Activated CD8-positive, alpha-beta memory T cell treated with anti-CD3 and anti-CD28 coated beads, Interleukin-2, amount 50 U/mL, for 4 hours (primary cell): ENCODE results near the gene MGAT5B.

Experiments used
- DNase-seq: peaks from one replicate; pipeline ENCODE4 v3.0.0-alpha.2; 2020

The MGAT5B gene

GRCh38 chr17:76881408-76881807, 13.2 kb downstream of the MGAT5B start:
- no peak for DNase-seq

- no peak for DNase-seq
Measured at GRCh38 chr17:76881966-76882365, 13.8 kb downstream of the MGAT5B start.

- DNase-seq: no peak
Measured at GRCh38 chr17:76883744-76884525, 15.7 kb downstream of the MGAT5B start.

GRCh38 chr17:76884995-76885893, 17.0 kb downstream of the MGAT5B start:
- DNase-seq: no peak

GRCh38 chr17:76885894-76886290, 17.7 kb downstream of the MGAT5B start:
- DNase-seq: no peak

GRCh38 chr17:76886395-76886794, 18.2 kb downstream of the MGAT5B start:
- DNase-seq: no peak

- DNase-seq: no peak
Measured at GRCh38 chr17:76887802-76888201, 19.6 kb downstream of the MGAT5B start.

- no peak for DNase-seq
Measured at GRCh38 chr17:76888661-76889060, 20.5 kb downstream of the MGAT5B start.

GRCh38 chr17:76889323-76889722, 21.1 kb downstream of the MGAT5B start:
- DNase-seq: no peak

- no peak for DNase-seq
Measured at GRCh38 chr17:76892329-76892728, 24.1 kb downstream of the MGAT5B start.

- DNase-seq: no peak
Measured at GRCh38 chr17:76893623-76894334, 25.6 kb downstream of the MGAT5B start.

GRCh38 chr17:76894842-76895241, 26.6 kb downstream of the MGAT5B start:
- no peak for DNase-seq

- DNase-seq: no peak
Measured at GRCh38 chr17:76897023-76897422, 28.8 kb downstream of the MGAT5B start.

GRCh38 chr17:76899414-76899813, 31.2 kb downstream of the MGAT5B start:
- no peak for DNase-seq

- DNase-seq: no peak
Measured at GRCh38 chr17:76900723-76901122, 32.5 kb downstream of the MGAT5B start.

GRCh38 chr17:76901542-76902197, 33.5 kb downstream of the MGAT5B start:
- no peak for DNase-seq

GRCh38 chr17:76902476-76902875, 34.3 kb downstream of the MGAT5B start:
- DNase-seq: no peak

- DNase-seq: no peak
Measured at GRCh38 chr17:76903631-76904030, 35.4 kb downstream of the MGAT5B start.

- no peak for DNase-seq
Measured at GRCh38 chr17:76904116-76904515, 35.9 kb downstream of the MGAT5B start.

GRCh38 chr17:76905036-76905435, 36.8 kb downstream of the MGAT5B start:
- DNase-seq: no peak

GRCh38 chr17:76905836-76906235, 37.6 kb downstream of the MGAT5B start:
- no peak for DNase-seq

- no peak for DNase-seq
Measured at GRCh38 chr17:76906463-76906862, 38.3 kb downstream of the MGAT5B start.

- no peak for DNase-seq
Measured at GRCh38 chr17:76907352-76907751, 39.1 kb downstream of the MGAT5B start.
